ENCODE measurements around the gene MAP4K3.
"Not testable (repeated sequence)": the region's sequence is repeated elsewhere in the genome, so short reads cannot be mapped to it uniquely, and the experiment has no call there.

MAP4K3 gene

DNA sequence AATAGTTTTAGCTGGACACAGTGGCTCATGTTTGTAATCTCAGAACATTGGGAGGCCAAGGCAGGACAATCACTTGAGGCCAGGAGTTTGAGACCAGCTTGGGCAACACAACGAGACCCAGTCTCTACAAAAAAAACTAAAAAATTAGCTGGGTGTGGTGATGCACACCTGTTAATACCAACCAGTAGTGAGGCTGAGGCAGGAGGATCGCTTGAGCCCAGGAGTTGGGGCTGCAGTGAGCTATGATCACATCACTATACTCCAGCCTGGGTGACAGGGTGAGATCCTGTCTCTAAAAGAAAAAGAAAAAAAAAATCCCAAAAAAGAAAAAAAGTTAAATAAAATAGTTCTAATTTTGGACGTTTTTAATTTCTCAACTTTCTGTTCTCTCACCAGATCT lies 68.7 kb downstream of the MAP4K3 start:
- TF ChIP-seq CTCF (IDR thresholded peaks at IDR 0.05; ENCODE audit: extremely low read depth, missing control alignments): no peak
- no peak for DNase-seq (ENCODE audit: low spot score)

- no peak for TF ChIP-seq CTCF (IDR thresholded peaks at IDR 0.05; ENCODE audit: extremely low read depth, missing control alignments)
- DNase-seq (ENCODE audit: low spot score): no peak
Observed at GRCh38 chr2:39362595-39362994, 74.5 kb downstream of the MAP4K3 start.

DNA sequence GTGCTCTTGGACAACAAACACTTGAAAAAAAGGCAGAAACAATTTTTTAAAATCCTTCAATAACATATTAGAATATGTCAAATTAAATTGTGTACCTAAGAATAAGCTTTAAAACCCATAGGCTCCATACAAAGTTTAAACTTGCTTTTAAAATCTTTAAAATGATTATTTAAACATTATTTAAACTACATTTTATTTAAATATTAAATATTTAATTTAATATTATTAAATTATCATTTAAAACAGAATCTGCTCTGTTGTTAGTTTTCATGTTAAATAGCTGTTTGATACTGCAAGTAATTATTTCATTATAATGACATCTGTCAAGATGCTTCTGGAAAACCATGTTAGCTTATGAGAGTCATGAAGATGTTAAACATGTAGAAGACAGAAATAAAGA lies 75.6 kb downstream of the MAP4K3 start:
- no peak for DNase-seq (ENCODE audit: low spot score)
- no peak for TF ChIP-seq CTCF (IDR thresholded peaks at IDR 0.05; ENCODE audit: extremely low read depth, missing control alignments)

DNA sequence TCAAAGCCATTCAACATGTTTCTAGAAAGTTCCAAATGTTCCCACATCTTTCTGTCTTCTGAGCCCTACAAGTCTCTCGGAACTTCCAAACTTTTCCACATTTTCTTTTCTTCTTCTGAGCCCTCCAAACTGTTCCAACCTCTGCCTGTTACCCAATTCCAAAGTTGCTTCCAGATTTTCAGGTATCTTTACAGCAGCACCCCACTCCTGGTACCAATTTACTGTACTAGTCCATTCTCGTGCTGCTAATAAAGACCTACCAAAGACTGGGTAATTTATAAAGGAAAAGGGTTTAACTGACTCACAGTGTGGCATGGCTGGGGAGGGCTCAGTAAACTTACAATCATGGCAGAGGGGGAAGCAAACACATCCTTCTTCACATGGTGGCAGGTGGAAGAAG lies 76.7 kb downstream of the MAP4K3 start:
- not testable (repeated sequence) for DNase-seq (ENCODE audit: low spot score)

DNA sequence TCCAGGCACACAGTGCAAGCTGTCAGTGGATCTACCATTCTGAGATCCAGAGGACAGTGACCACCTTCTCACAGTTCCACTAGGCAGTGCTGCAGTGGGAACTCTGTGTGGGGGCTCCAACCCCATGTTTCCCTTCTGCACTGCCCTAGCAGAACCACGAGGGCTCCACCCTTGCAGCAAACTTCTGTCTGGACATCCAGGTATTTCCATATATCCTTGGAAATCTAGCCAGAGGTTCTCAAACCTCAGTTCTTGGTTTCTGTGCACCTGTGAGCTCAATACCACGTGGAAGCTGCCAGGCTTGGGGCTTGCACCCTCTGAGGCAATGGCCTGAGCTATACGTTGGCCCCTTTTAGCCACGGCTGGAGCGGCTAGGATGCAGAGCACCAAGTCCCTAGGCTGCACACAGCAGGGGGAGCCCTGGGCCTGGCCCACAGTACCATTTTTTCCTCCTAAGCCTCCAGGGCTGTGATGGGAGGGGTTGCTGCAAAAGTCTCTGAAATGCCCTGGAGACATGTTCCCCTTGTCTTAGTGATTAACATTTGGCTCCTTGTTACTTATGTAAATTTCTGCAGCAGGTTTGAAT lies 77.5 kb downstream of the MAP4K3 start:
- DNase-seq (ENCODE audit: low spot score): no peak
- TF ChIP-seq CTCF (IDR thresholded peaks at IDR 0.05; ENCODE audit: extremely low read depth, missing control alignments): no peak

DNA sequence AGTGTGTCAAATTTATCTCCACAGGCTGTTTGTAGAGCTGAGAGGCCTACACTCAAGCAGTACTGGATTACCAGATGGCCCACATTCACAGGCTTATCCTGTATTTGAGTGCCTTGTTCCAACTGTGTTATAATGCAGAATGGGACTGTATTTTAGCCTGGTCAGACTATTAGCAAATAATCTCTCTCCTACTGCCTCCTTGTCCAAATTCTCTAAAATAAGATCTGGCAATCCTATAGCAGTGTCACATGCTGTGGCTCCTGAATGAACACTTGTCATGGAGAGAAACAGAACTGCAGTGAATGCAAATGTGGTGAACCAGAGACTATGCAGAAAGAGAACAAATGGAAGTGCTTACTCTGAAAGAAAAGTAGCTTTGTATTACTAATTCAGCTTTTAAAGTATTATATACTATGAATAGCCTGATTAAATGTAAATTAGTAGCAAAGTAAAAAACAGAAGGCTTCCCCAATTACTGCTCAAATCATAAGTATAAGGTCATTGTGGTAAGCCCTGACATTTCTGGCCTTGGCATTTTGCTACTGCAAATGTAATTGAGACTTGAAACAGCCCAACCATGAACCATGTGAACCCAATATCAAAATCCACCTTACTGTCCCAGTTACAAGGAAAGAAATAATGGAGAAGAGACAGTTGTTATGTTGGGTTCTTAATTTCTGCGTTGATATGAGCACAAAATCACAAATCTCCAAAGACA lies 80.0 kb downstream of the MAP4K3 start:
- no peak for DNase-seq (ENCODE audit: low spot score)
- TF ChIP-seq CTCF (IDR thresholded peaks at IDR 0.05; ENCODE audit: extremely low read depth, missing control alignments): no peak

DNA sequence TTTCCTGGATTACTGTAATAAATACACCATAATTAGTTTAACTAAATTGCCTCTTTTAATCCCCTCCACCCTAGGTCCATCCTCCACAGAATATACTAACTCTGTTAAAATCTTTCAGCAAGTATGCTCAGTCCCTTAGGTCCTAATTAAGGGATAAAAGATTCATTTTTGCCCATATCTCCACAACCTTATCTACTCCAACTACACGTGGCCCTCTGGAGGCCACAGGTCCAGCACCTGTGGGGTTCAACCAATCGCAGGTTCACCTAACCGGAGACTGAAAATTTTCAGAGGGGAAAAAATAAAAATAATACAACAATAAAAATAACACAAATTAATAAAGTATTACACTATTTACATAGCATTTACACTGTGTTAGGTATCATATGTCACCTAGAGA lies 86.4 kb downstream of the MAP4K3 start:
- DNase-seq (ENCODE audit: low spot score): no peak
- TF ChIP-seq CTCF (IDR thresholded peaks at IDR 0.05; ENCODE audit: extremely low read depth, missing control alignments): no peak

DNA sequence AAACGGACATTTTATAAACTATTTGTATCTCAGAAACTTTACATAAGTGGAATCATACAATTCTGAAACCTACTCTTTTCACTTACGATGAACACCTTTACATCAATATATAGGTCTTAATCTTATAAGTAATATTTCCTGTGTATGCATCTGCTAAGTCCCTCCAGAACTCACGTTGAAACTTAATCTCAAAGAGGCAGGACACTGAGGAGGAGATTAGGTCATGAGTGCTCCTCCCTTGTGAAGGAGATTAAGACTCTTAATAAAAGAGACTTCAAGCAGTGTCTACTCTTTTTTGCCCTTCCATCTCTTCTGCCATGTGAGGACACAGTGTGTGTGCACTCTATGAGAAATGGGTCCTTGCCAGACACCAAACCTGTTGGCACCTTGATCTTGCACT lies 98.6 kb downstream of the MAP4K3 start:
- DNase-seq (ENCODE audit: low spot score): no peak
- no peak for TF ChIP-seq CTCF (IDR thresholded peaks at IDR 0.05; ENCODE audit: extremely low read depth, missing control alignments)

Data from GM20000 (cell line).